Measurements from ENCODE around the gene CLEC10A.

GRCh38 chr17:7027335-7027734, 52.7 kb downstream of the CLEC10A start:
- no peak for TF ChIP-seq POLR2AphosphoS5 (IDR thresholded peaks at IDR 0.05; ENCODE audit: low read depth, low read length)
- TF ChIP-seq SIN3A (IDR thresholded peaks at IDR 0.05; ENCODE audit: borderline replicate concordance, insufficient read depth, low read length): no peak
- TF ChIP-seq REST (IDR thresholded peaks at IDR 0.05; ENCODE audit: insufficient read depth in 1 of 2, low read depth in 2 of 2, low read length in 2 of 2): no peak
- TF ChIP-seq TAF1 (IDR thresholded peaks at IDR 0.05; ENCODE audit: borderline replicate concordance, insufficient read depth, low read length): no peak
